Activated T-helper 2 cell treated with anti-CD3 and anti-CD28 coated beads, Interferon-gamma antibody, Interleukin-2, Interleukin-4, amounts not matched to agents 10 μg/mL and 5 μg/mL and 100 μg/mL, durations not matched to agents 14 hours and 24 hours and 36 hours (primary cell): ENCODE measurements around the gene GNGT1. TPM values are rescaled to one million over a fixed set of nuclear protein-coding genes. Genes with fewer than 3 reads are reported as not detected.

Experiments used
- DNase-seq: peaks from one replicate; pipeline ENCODE4 v3.0.0; 2021; ENCODE audit warnings: low spot score
- H3K27ac Mint-ChIP-seq: one replicate; pipeline ENCODE4 v1.8.0; 2021; ENCODE audit warnings: mixed read lengths
- H3K27me3 Mint-ChIP-seq: one replicate; pipeline ENCODE4 v1.8.0; 2021; ENCODE audit warnings: low read depth, mixed read lengths
- H3K36me3 Mint-ChIP-seq: one replicate; pipeline ENCODE4 v1.8.0; 2021; ENCODE audit warnings: low read depth, mixed read lengths
- H3K4me1 Mint-ChIP-seq: one replicate; pipeline ENCODE4 v1.8.0; 2021; ENCODE audit warnings: low read depth, mixed read lengths
- H3K4me3 Mint-ChIP-seq: one replicate; pipeline ENCODE4 v1.8.0; 2021; ENCODE audit warnings: low read depth, mild to moderate bottlenecking, moderate library complexity, mixed read lengths
- H3K9me3 Mint-ChIP-seq: one replicate; pipeline ENCODE4 v1.8.0; 2021; ENCODE audit warnings: mixed read lengths
- intact Hi-C: fragments of 100-400 bp; cut with micrococcal nuclease; formaldehyde crosslinking; loops from one replicate; pipeline ENCODE4 v1.15.1; 2023
- total RNA-seq: library from RNA; stranded (reverse); gene quantifications from 2 replicates; pipeline ENCODE4 v1.2.3, GENCODE V29; 2022

Gene GNGT1
- total RNA-seq: not detected in 2 replicates

DNA sequence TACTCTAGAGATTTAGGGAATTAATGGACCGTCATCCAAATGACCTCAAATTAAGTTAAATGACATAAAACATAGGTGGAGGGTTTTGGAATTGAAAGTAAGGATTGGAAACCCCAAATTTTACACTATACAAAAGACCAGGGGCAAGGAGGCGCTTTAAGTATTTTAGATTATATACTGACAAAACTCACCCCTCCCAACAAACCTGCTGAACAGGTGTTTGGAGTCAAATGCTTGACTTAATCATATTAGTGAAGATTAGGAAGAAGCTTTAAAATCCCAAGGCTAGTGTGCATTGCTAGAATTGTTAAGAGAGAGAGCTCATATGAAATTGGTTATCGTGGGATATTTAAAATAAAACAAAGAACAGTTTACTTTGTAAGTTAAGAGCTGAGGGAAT, at the start of gene GNGT1:
Gene GNGT1, plus strand, starts transcription at position 301 of the 400 bp plus-strand sequence. CDS start 180 bp downstream, outside the sequence.
- Mint-ChIP-seq H3K27ac (no peak within 1 kb of the TSS), H3K36me3 (no peaks in the 10 kb centered on the region), H3K9me3 (no peaks in the 10 kb centered on the region), H3K4me3 (no peak within 1 kb of the TSS), H3K4me1 (no peaks in the 10 kb centered on the region), H3K27me3 (peaks cover 11% of the 10 kb centered on the region)
- intact Hi-C loops: loop anchor here (10.0 kb wide), 1 partner anchor 369 kb away; no protein-coding TSS in a partner anchor
- DNase-seq: no peak

DNA sequence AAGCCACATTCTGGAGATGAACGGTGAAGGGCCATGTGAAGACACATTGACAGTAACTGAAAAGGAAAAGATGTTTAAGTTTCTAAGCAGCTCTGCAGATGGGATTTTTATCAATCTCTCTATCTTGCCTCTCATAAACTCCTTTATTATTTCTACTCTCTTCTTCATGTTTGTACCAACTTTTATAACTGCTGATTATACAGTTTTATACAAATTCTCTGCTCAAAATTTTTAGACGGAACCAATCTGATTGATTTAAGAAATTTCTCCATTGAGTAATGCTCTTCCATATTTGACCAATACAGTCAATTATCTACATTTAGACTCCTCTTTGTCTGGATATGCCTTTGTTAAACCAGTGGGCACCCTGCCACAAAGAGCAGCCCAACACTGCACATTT, 47.5 kb upstream of the GNGT1 start:
- no peaks in the 10 kb centered on the region for H3K9me3 Mint-ChIP-seq

DNA sequence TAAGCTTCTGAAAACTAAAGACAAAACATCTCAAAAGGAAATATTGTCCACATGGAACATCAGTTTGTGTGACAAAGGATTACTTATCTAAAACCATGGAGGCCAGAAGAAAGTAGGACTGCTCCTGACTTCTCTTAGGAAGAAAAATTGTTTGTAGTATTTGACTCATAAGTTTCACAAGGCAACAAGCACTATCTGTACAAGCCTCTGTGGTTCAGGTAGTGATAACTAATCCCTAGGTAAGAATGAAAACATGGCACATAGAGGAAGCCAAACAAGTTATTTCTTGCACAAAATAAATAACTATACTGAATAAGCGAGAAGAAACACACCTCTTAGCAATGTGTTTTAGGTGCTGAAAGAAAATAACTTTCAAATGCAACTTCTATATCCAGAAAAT, 46.1 kb upstream of the GNGT1 start:
- intact Hi-C loops: no loop called here
- H3K27me3 Mint-ChIP-seq: peaks cover 15% of the 10 kb centered on the region
- no peak overlapping the region for H3K27ac Mint-ChIP-seq
- no peak overlapping the region for H3K4me3 Mint-ChIP-seq
- no peaks in the 10 kb centered on the region for H3K9me3 Mint-ChIP-seq
- H3K36me3 Mint-ChIP-seq: no peaks in the 10 kb centered on the region
- peaks cover 2% of the 10 kb centered on the region for H3K4me1 Mint-ChIP-seq
- DNase-seq: no peak

More for the DNA sequence above, 47.5 kb upstream of the GNGT1 start:
- no peak for DNase-seq
- Mint-ChIP-seq H3K4me3 (no peak overlapping the region), H3K4me1 (peaks cover 2% of the 10 kb centered on the region), H3K36me3 (no peaks in the 10 kb centered on the region), H3K27me3 (peaks cover 15% of the 10 kb centered on the region), H3K27ac (no peak overlapping the region)
- intact Hi-C loops: no loop called here

DNA sequence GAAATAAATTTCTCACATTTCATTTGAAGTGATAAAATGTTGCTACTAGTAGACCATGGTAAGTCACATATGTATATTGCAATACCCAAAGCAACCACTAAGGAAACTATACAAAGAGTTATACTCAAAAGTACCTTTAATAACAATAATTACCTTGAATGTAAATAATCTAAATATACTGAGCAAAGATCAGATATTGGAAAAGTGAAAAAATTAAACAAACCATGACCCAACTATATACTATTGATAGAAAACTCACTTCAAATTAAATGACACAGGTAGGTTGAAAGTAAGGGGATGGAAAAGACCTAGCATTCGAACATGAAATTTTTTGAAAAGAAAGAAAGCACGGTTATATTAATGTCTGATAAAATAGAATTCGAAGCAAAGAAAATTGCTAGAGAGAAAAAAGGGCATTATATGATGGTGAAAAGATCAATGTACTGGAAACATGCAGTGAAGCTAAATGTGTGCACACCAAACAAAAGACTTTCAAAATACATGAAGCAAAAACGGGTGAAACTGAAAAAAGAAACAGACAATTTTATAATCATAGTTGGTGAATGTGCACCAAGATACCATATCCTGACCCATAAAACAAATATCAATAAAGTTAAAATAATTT, 44.9 kb upstream of the GNGT1 start:
- Mint-ChIP-seq H3K27me3 (peaks cover 15% of the 10 kb centered on the region), H3K9me3 (no peaks in the 10 kb centered on the region), H3K27ac (no peak overlapping the region), H3K36me3 (no peaks in the 10 kb centered on the region), H3K4me1 (no peaks in the 10 kb centered on the region), H3K4me3 (no peak overlapping the region)
- no peak for DNase-seq
- intact Hi-C loops: no loop called here

GRCh38 chr7:93862651-93863050, 43.7 kb upstream of the GNGT1 start:
- DNase-seq: no peak
- Mint-ChIP-seq H3K4me3 (no peak overlapping the region), H3K4me1 (no peaks in the 10 kb centered on the region), H3K27me3 (peaks cover 15% of the 10 kb centered on the region), H3K27ac (no peak overlapping the region), H3K36me3 (no peaks in the 10 kb centered on the region), H3K9me3 (no peaks in the 10 kb centered on the region)
- intact Hi-C loops: no loop called here

- no peaks in the 10 kb centered on the region for H3K9me3 Mint-ChIP-seq
- intact Hi-C loops: no loop called here
Measured at GRCh38 chr7:93866886-93867285, 39.5 kb upstream of the GNGT1 start.

GRCh38 chr7:93873998-93874574, 32.3 kb upstream of the GNGT1 start:
- Mint-ChIP-seq H3K27ac (no peak overlapping the region), H3K36me3 (no peaks in the 10 kb centered on the region), H3K4me3 (no peak overlapping the region), H3K27me3 (no peaks in the 10 kb centered on the region), H3K4me1 (no peaks in the 10 kb centered on the region), H3K9me3 (no peaks in the 10 kb centered on the region)
- intact Hi-C loops: no loop called here
- DNase-seq: no peak

More at GRCh38 chr7:93866886-93867285, 39.5 kb upstream of the GNGT1 start:
- Mint-ChIP-seq H3K4me3 (no peak overlapping the region), H3K36me3 (no peaks in the 10 kb centered on the region), H3K4me1 (no peaks in the 10 kb centered on the region), H3K27ac (no peak overlapping the region), H3K27me3 (peaks cover 3% of the 10 kb centered on the region)
- no peak for DNase-seq

GRCh38 chr7:93877742-93878141, 28.6 kb upstream of the GNGT1 start:
- Mint-ChIP-seq H3K9me3 (no peaks in the 10 kb centered on the region), H3K27ac (no peak overlapping the region), H3K4me3 (no peak overlapping the region), H3K27me3 (no peaks in the 10 kb centered on the region), H3K36me3 (no peaks in the 10 kb centered on the region), H3K4me1 (no peaks in the 10 kb centered on the region)
- DNase-seq: no peak
- intact Hi-C loops: no loop called here

DNA sequence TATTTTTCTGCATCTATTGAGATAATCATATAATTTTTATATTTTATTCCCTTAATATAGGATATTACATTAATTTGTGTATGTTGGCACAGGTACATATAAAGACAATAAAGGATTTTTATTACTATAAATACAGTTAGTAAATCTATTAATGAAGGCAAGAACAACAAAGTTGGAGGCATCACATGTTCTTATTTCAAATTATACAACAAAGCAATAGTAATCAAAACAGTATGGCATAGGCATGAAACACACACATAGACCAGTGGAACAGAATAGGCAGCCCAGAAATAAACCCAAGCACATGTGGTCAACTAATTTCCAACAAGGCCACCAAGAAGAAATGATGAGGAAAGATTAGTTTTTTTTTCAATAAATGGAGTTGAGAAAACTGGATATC, 27.0 kb upstream of the GNGT1 start:
- no peak overlapping the region for H3K27ac Mint-ChIP-seq
- no peak overlapping the region for H3K4me3 Mint-ChIP-seq
- DNase-seq: no peak
- no peaks in the 10 kb centered on the region for H3K4me1 Mint-ChIP-seq
- no peaks in the 10 kb centered on the region for H3K9me3 Mint-ChIP-seq
- H3K27me3 Mint-ChIP-seq: no peaks in the 10 kb centered on the region
- intact Hi-C loops: no loop called here
- no peaks in the 10 kb centered on the region for H3K36me3 Mint-ChIP-seq

- Mint-ChIP-seq H3K4me3 (no peak overlapping the region), H3K4me1 (no peaks in the 10 kb centered on the region), H3K27me3 (no peaks in the 10 kb centered on the region), H3K27ac (no peak overlapping the region), H3K9me3 (no peaks in the 10 kb centered on the region), H3K36me3 (no peaks in the 10 kb centered on the region)
- intact Hi-C loops: no loop called here
- no peak for DNase-seq
Measured at GRCh38 chr7:93882468-93882867, 23.9 kb upstream of the GNGT1 start.

DNA sequence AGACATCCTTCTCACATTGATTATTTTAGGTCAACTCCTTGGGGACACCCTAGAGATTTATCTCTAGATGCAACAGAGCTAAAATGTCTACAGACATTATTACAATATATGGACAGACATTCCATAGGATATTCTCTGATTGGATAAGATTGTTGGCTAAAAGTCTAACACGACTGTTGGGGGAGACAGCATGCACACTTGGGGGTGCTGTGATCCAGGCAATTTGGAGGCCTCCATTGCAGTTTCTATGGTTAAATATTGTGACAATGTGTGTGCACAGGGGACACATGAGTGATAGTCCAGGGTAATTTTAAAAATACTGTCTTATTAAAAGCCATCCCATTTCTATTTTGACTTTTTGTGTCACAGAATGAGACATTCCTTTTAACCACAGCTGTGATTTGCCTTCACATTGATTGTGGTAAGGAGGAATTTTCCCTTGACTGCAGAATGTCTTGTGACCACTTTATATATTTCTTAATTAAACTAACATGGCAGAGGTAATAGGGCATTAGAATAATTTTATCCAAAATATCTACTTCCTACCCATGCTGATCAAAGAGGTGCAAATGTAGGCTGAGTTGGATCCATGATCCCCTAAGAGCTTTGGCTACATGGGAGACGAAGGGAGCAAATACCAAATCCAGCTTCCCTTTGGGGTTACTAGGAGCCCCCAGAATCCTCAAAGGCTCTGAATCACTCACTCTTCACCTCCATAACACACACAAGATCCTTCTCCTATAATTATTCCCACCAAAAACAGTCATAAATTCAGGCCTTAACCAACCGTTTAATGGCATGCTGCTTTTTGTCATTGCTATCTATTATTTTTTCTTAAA, 23.1 kb upstream of the GNGT1 start:
- Mint-ChIP-seq H3K4me3 (no peak overlapping the region), H3K27ac (no peak overlapping the region), H3K9me3 (no peaks in the 10 kb centered on the region), H3K27me3 (peaks cover 2% of the 10 kb centered on the region), H3K4me1 (no peaks in the 10 kb centered on the region), H3K36me3 (no peaks in the 10 kb centered on the region)
- intact Hi-C loops: no loop called here
- DNase-seq: no peak

GRCh38 chr7:93883917-93884345, 22.4 kb upstream of the GNGT1 start:
- Mint-ChIP-seq H3K36me3 (no peaks in the 10 kb centered on the region), H3K9me3 (no peaks in the 10 kb centered on the region), H3K4me1 (no peaks in the 10 kb centered on the region), H3K27ac (no peak overlapping the region), H3K27me3 (peaks cover 6% of the 10 kb centered on the region), H3K4me3 (no peak overlapping the region)
- intact Hi-C loops: no loop called here
- DNase-seq: no peak

GRCh38 chr7:93884541-93884940, 21.8 kb upstream of the GNGT1 start:
- peaks cover 12% of the 10 kb centered on the region for H3K27me3 Mint-ChIP-seq
- no peaks in the 10 kb centered on the region for H3K36me3 Mint-ChIP-seq
- H3K9me3 Mint-ChIP-seq: no peaks in the 10 kb centered on the region
- intact Hi-C loops: no loop called here
- H3K4me1 Mint-ChIP-seq: peaks cover under 1% of the 10 kb centered on the region
- no peak for DNase-seq
- no peak overlapping the region for H3K27ac Mint-ChIP-seq
- H3K4me3 Mint-ChIP-seq: no peak overlapping the region
